Measurements from ENCODE around the gene TBC1D1. TPM values are rescaled to one million over a fixed set of nuclear protein-coding genes. Genes with fewer than 3 reads are reported as not detected.

The TBC1D1 gene
- polyA plus RNA-seq, 1 donor from 2014 or later: 23.2 TPM

- Histone ChIP-seq H3K36me3 (ENCODE audit: insufficient read depth, low read length) (no peaks in the 10 kb centered on the region), H3K27me3 (ENCODE audit: insufficient read depth, low read depth, low read length) (no peaks in the 10 kb centered on the region), H2AFZ (ENCODE audit: low read depth, low read length) (no peak overlapping the region), H4K20me1 (ENCODE audit: insufficient read depth) (no peaks in the 10 kb centered on the region), H3F3A (ENCODE audit: insufficient read depth, low read length, poor library complexity, severe bottlenecking) (no peaks in the 10 kb centered on the region), H3K9me2 (ENCODE audit: insufficient read depth, low read length) (no peaks in the 10 kb centered on the region), H3K79me2 (replicated peaks; ENCODE audit: insufficient read depth, low read length) (no peaks in the 10 kb centered on the region), H3K4me2 (ENCODE audit: low read length) (no peak overlapping the region), H3K27ac (ENCODE audit: low read length) (no peak overlapping the region), H3K4me3 (ENCODE audit: low read length) (no peak overlapping the region), H3K9ac (ENCODE audit: low read length) (no peak overlapping the region), H3K9me3 (ENCODE audit: low read length) (no peaks in the 10 kb centered on the region)
- TF ChIP-seq TAF1 (IDR thresholded peaks at IDR 0.05; ENCODE audit: low read depth) (no peak), MXI1 (conservative IDR thresholded peaks at IDR 0.05; ENCODE audit: poor library complexity, severe bottlenecking) (no peak), REST (IDR thresholded peaks at IDR 0.05; ENCODE audit: borderline replicate concordance) (no peak), EP300 (conservative IDR thresholded peaks at IDR 0.05; ENCODE audit: poor library complexity, severe bottlenecking) (no peak), RAD21 (conservative IDR thresholded peaks at IDR 0.05) (no peak), CTCF (IDR thresholded peaks at IDR 0.05; ENCODE audit: poor library complexity, severe bottlenecking) (no peak), SMC3 (conservative IDR thresholded peaks at IDR 0.05; ENCODE audit: poor library complexity) (no peak), EZH2 (IDR thresholded peaks at IDR 0.05; ENCODE audit: borderline replicate concordance, insufficient read depth, low read length, poor library complexity, severe bottlenecking) (no peak), POLR2AphosphoS5 (IDR thresholded peaks at IDR 0.05) (no peak)
These were observed 77.9 kb downstream of the TBC1D1 start for GRCh38 chr4:37968747-37969146.

GRCh38 chr4:37970702-37971101, 79.8 kb downstream of the TBC1D1 start:
- H3K27me3 ChIP-seq (ENCODE audit: insufficient read depth, low read depth, low read length): no peaks in the 10 kb centered on the region
- no peaks in the 10 kb centered on the region for H3F3A ChIP-seq (ENCODE audit: insufficient read depth, low read length, poor library complexity, severe bottlenecking)
- H4K20me1 ChIP-seq (ENCODE audit: insufficient read depth): no peaks in the 10 kb centered on the region
- H2AFZ ChIP-seq (ENCODE audit: low read depth, low read length): no peak overlapping the region
- no peak overlapping the region for H3K4me3 ChIP-seq (ENCODE audit: low read length)
- H3K27ac ChIP-seq (ENCODE audit: low read length): no peak overlapping the region
- no peak for TF ChIP-seq SMC3 (conservative IDR thresholded peaks at IDR 0.05; ENCODE audit: poor library complexity)
- no peak for TF ChIP-seq EP300 (conservative IDR thresholded peaks at IDR 0.05; ENCODE audit: poor library complexity, severe bottlenecking)
- no peak for TF ChIP-seq RAD21 (conservative IDR thresholded peaks at IDR 0.05)
- no peak for TF ChIP-seq EZH2 (IDR thresholded peaks at IDR 0.05; ENCODE audit: borderline replicate concordance, insufficient read depth, low read length, poor library complexity, severe bottlenecking)
- no peaks in the 10 kb centered on the region for H3K79me2 ChIP-seq (replicated peaks; ENCODE audit: insufficient read depth, low read length)
- no peaks in the 10 kb centered on the region for H3K9me3 ChIP-seq (ENCODE audit: low read length)
- H3K36me3 ChIP-seq (ENCODE audit: insufficient read depth, low read length): no peaks in the 10 kb centered on the region
- H3K4me2 ChIP-seq (ENCODE audit: low read length): no peak overlapping the region
- no peaks in the 10 kb centered on the region for H3K9me2 ChIP-seq (ENCODE audit: insufficient read depth, low read length)
- no peak overlapping the region for H3K9ac ChIP-seq (ENCODE audit: low read length)

Measured in neural cell (in vitro differentiated cells).